Left hindlimb (tissue), 1 donor: ENCODE measurements around the gene MOG.

Source experiments
- DNase-seq: peaks from one replicate; pipeline ENCODE4 v3.0.0-alpha.2; 2018

The MOG gene

DNA sequence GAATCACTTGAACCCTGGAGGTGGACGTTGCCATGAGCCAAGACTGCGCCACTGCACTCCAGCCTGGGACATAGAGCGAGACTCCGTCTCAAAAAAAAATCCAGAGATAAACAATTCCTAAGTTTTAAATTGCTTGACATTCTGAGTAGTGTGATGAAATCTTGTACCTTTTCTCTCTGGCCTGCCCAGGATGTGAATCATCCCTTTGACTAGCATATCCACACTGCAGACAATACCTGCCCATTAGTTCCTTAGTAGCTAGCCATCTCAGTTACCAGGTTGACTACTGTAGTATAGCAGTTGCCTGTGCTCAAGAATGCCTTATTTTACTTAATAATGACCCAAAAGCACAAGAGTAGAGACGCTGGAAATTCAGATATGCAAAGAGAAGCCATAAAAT is 21.2 kb downstream of the MOG start:
- DNase-seq, result no peak

DNA sequence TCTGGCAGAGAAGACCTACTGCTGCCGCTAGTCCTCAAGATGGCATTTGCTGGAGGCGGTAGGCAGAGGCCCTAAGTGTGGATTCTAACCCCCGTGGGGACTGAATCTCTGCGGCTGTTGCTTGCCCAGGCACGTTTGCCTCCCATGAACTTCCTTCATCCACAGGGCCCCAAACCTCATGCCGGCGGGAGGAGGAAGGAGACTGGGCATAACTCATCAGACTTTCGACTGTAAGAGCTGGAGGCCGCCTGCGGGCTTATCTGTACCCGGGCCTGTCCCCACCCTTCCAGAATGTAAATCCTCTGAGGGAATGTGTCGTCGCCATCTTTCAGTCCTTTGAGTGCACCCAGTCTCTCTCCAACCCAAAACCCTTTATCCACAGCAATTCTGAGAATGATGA is 23.1 kb downstream of the MOG start:
- no peak for DNase-seq

DNA sequence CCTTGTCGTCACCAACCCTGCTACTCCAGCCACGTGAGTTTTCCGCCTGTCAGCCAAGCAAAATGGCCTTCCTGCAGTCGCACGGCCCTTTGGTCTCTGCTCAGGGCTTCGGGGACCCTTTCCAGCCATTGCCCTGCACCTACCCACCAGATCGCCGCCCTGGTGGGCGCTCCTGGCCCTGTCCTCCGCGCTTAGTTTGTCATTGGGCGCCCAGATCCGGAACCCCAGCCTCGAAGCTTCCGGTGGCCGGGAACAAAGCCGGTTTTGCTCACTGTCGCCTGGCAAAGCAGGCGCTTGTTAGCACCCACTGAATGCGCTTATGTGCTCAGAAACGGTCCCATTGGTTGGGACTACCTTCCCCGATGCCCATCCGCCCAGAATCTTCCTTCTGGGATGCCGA is 23.5 kb downstream of the MOG start:
- no peak for DNase-seq

DNA sequence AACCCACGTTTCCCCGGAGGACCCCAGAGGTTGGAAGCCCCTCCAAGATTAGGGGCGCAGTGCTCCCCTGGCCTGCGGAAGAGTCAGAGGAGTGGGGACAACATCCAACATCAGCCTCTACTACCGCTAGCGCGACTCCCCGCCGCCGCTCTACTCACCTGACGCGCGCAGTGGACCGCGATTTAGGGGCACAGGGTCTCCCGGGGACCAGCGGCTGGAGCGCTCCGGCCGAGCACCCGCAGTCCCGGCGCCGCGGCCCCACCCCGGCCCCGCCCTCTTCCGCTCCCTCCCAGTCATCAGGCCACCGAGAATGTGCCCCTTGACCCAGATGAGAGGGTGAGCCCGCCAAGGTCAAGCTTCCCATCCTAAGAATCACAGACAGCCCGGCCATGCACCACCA is 24.0 kb downstream of the MOG start, which contains the start of gene ZFP57:
TSS of gene ZFP57 (minus strand) at position 249 of the 400 bp plus-strand sequence. CDS start 4,149 bp downstream, outside the sequence.
- DNase-seq, result no peak

DNA sequence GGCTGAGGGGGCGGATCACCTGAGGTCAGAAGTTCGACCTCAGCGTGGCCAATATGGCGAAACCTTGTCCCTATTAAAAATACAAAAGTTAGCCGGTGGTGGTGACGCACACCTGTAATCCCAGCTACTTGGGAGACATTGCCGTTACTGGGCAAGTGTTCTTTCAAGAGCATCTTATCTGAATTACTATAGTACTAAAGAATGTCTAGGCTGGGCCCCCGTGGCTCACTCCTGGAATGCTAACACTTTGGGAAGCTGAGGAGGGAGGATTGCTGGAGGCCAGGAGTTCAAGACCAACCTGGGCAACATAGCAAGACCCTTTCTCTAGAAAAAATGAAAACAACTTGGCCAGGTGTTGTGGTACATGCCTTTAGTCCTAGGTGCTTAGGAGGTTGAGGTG is 24.9 kb downstream of the MOG start:
- no peak for DNase-seq

DNA sequence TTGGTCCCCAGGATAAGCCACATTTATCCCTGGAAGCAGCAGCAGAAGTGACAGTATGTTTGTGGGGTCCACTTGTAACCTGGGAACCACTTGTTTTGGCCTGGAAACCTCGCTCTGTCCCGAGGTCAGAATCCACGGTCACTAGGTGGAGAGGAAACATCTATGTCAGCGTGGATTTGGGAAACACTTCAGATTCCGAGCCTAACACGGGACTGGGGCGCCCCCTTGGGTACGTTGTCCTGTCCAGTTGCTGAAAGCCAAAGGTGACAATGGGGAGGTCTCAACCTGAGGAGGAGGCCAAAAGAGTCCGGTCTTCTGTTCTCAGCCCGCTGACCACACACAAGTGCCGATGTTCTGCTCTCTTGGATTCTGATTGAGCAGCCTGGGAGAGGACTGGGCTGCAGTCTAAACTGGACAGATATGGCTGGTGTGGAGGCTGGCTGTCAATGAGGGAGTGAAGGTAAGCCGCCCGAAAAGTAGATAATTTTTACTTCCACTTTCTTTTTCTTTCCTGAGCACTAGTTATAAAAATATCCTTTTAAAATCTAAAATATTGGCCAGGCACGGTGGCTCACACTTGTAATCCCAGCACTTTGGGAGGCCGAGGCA is 28.9 kb downstream of the MOG start:
- no peak for DNase-seq

DNA sequence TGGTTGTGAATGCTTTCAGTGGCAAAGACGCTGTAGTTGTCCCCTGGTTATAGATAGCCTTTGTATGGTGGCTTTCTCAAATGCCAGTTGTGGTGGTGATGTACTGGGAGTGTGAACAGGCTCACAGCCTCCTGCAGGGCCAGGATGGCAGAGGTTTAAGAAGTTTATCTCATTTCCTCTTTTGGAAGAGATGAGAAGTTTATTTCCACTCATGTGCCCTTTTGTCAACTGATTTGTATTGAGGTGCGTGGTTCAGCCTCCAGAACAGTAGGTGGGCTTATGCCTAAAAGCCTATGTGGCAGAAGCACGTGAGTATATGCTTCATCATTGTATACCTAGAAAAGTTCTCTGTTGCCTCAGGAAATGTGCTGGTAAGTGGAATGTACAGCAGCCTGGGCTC is 37.7 kb downstream of the MOG start:
- DNase-seq, result no peak

DNA sequence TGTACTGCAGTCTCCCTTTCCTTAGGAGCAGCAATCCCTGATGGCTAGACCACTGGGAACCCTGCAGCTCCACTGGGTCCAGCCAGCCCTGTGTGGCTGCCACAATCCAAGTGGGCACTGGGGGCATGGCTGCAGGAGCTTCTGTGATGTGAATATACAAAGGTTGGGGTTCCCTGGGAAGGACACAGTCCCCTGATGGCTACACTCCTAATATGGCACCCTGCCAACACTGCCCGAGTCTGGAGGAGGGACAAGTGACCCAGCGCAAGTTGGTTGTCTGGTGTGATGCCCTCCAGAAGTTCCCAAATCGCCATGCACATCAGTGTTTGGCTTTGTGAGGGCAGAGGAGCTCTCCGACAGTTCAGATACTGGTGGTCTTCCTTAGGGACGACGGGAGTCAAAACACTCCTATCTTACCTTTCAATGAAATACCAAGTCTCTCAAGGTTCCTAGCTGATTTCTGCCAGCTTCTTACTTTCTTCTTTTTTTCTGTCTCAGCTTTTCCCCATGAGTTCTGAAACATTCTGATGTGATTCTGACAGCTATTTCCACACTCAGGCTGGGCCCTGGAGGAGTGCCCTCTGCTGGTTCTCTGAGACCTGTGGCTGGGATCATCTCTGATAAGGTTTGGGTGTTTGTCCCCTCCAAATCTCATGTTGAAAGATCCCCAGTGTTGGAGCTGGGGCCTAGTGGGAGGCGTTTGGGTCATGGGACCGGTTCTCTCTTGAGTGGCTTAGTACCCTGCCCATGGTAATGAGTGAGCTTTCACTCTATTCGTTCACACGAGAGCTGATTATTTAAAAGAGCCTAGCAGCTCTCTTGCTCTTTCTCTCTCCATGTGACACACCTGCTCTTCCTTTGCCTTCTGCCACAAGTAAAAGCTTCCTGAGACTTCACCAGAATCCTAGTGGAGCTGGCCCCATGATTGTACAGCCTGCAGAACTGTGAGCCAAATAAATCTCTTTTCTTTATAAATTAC is 39.5 kb downstream of the MOG start:
- no peak for DNase-seq

DNA sequence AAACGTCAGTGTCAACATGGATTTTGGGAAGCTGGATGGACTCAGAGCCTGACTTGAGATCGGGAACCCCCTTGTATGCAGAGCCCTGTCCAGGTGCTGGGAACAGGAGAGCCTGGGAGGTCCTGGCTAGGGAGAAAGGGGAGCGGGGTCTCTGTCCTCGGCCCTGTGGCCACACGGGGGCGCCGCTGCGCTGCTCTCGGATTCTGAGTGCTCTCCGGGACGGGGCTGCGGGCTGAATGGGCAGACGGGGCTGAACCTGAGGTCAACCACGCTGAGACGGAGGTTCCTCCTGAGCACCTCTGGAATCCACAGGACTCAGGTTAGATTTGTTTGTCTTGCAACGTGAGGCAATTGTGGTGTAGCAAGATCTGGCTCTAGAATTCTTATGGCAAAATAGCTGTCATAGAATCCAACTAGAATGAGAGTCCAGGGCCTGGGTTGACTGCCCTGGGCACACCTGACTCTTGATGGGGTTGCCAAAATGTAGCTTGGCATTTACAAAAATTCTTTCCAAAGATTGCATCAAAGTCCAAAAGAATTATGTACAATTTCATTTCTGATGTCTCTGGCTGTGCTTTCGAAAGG is 45.7 kb downstream of the MOG start:
- DNase-seq, result no peak

DNA sequence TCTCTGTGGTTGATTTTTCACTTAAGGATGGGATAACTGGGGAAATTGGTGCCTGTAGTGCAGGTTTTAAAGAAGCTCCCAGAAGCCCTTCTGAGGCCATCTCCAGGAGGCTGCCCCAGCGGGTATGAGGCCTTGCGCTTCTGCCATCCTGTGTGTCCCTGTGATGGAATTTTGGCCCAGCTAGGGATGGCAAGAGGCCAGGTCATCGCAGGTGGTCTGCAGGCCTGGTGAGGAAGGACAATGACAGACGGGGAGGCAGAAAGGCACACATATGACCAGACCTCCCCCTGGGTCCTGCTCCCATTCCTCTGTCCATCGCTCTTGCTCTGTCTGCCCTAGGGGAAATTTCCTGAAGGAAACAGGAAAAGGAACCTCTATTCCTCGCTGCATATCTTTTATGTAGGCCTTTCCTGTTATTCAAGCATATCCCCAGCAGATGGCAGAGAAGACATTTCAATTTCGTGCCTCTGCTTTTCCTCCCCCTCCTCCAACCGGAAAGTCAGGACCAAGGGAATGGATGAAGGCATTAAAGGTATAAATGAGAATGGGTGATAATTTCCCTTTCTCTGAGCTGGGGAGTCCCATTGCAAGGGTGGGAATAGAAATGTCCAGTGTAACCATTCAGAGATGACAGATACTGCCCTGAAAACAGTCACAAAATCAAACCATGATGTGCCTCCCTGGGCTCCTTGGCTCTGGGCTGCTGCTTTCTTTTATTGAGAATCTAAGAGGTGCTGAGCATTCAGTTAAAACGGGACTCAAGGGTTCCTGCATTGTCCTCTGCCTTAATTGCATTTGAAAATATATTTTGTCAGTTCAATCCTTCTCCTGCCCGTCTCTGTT is 48.7 kb downstream of the MOG start:
- no peak for DNase-seq

DNA sequence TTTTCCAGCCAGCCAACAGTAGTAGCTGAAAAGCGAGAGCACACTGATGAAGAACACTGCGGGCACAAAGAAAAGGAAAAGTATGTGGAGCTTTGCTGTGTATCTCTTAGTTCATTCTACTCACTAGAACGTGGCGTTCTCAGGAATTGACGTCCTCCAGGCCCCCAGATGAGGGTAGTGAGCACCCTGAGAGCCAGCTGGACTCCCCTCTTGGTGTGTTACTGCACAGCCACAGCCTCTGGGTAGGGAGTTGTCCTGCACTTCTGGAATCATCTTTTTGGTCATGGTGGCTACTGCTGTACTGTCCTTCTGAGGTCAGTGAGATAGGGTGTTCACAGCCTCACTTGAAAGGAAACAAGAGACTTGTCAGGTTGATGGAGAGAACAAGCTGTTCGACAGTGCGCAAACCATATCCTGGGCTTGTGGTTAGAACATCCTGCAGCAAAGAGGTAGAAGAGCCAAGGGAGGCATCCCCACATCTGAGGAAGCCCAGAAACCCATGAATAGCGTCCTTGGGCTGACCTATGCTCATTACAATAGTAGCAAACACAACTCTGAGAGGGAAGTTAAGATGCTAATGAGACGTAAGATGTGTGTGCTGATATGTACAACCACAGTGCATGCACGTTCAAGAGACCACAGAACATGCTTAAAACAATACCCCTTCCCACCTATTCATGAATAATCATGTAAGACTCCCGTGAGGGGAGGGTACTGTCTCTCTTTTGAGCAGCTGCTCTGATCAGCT is 51.7 kb downstream of the MOG start:
- no peak for DNase-seq

DNA sequence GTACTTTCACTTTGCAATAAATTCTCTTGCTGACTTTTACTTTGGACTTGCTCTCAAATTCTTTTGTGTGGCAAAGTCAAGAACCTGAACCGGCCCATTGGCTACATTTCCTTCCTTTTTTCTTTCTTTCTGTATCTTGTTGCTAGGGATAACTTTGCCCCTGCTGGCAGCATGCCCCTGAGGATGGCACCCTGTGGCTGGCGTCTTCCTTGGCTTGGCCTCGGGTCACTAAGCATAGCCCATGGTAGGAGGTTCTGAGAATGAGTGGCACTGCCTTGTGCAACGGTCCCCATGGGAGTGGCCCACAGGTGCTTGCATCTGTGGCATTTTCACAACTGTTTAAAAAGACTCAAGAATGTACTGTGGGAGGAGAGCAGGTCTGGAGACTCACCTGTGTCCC is 52.3 kb downstream of the MOG start:
- no peak for DNase-seq

DNA sequence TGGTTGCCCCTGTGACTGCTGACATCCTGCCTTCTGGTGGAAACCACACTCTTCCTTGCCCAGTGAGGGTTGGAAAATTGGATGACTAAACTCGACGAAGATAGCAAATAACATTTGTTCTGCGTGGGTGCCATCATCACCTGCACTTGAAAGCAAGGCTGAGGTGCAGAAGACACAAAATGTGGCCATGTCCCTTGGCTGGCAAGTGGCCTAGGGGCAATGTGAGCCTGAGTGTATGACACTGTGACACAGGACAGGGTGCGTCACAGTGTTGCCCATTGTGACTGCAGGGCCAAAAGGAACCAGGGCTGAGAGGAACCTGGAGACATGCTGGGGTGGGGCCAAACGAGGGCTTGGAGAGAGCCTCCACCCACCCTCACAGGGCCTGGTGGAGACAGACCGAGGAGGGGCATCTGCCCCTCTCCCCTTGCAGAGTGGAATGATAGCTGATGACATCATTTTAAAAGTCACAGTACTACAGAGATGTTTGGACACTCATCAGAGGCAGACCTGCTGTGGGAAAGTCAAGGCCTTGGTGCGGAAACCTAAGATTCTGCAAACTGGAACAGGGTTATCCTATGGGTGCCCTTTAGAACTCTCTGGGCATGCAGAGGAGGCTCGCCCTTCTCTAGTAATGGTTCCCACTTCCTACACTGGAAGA is 53.5 kb downstream of the MOG start:
- no peak for DNase-seq

DNA sequence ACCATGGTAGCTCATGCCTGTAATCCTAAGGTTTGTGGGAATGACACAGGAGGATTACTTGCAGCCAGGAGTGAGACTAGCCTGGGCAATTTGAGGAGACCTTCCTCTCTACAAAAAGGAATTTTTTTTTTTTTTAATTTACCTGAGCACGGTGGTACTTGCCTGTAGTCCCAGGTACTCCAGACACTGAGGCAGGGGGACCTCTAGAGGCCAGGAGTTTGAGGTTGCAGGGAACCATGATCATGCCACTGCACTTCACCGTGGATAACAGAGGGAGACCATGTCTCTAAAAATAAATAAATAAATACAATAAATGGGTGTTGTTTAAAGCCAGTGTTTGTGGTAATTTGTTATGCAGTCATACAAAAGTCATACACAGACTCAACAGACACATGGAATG is 64.0 kb downstream of the MOG start:
- no peak for DNase-seq
